Panc1 (cell line): ENCODE results near the gene CDH16. TPM values are rescaled to one million over a fixed set of nuclear protein-coding genes. Genes with fewer than 3 reads are reported as not detected.

Experiments
- ATAC-seq: fragments of 200-7000 bp; cut with Tn5 transposase; 2 replicates; pipeline ENCODE4 v1.9.1; 2020; ENCODE audit warnings: mild to moderate bottlenecking, moderate library complexity
- BruUV-seq: library from RNA; stranded (reverse); fragments of 400-500 nt; replicated peaks from 2 replicates; lab custom pipeline; 2021; lab: Mats Ljungman, UMichigan
- CTCF ChIA-PET: fragments of 300-600 bp; sonication (Branson Sonifier 250); formaldehyde crosslinking; loops from one replicate; lab custom pipeline; 2022; ENCODE audit warnings: antibody characterized with exemption; lab: Charles Lee
- POLR2A ChIA-PET: fragments of 300-600 bp; sonication (Branson Sonifier 250); formaldehyde crosslinking; loops from one replicate; lab custom pipeline; 2022; ENCODE audit warnings: antibody characterized with exemption; lab: Charles Lee
- DNase-seq: peaks from one replicate; pipeline ENCODE4 v3.0.0-alpha.2; 2010; ENCODE audit warnings: low read depth, low spot score
- H3K27ac ChIP-seq: 2 replicates; pipeline ENCODE4 v1.5.1; 2011; ENCODE audit warnings: mild to moderate bottlenecking, low read length, inconsistent platforms
- H3K27me3 ChIP-seq: fragments of 200-500 bp; sonication (Bioruptor generic); 2 replicates; pipeline ENCODE4 v1.6.0; 2014; ENCODE audit warnings: low read length, inconsistent platforms; ENCODE audit not compliant: control insufficient read depth, insufficient read depth
- H3K36me3 ChIP-seq: fragments of 200-500 bp; sonication (Bioruptor generic); 2 replicates; pipeline ENCODE4 v1.5.1; 2014; ENCODE audit warnings: inconsistent platforms, mild to moderate bottlenecking, low read length, moderate library complexity; ENCODE audit not compliant: control insufficient read depth, insufficient read depth
- H3K4me1 ChIP-seq: 2 replicates; pipeline ENCODE4 v1.5.1; 2011; ENCODE audit warnings: inconsistent platforms, mild to moderate bottlenecking, low read length, moderate library complexity; ENCODE audit not compliant: control insufficient read depth, insufficient read depth
- H3K4me3 ChIP-seq, 2 experiments: 2 replicates each; pipeline ENCODE4 v1.5.1; 2011 to 2012; ENCODE audit warnings: low read depth in 2 of 2, low read length in 2 of 2, mild to moderate bottlenecking in 2 of 2, inconsistent platforms in 1 of 2, moderate library complexity in 1 of 2
- H3K9me3 ChIP-seq: fragments of 200-500 bp; sonication (Bioruptor generic); 2 replicates; pipeline ENCODE4 v1.5.1; 2014; ENCODE audit warnings: low read depth, mild to moderate bottlenecking, inconsistent platforms, low read length, moderate library complexity; ENCODE audit not compliant: control insufficient read depth, insufficient read depth
- POLR2AphosphoS5 ChIP-seq: IDR thresholded peaks from 2 replicates; pipeline ENCODE4 v1.6.1; 2012; ENCODE audit warnings: mild to moderate bottlenecking, low read depth, low read length, moderate library complexity
- REST ChIP-seq, 2 experiments: IDR thresholded peaks; 2 replicates each; pipeline ENCODE4 v1.6.1; 2011 to 2012; ENCODE audit warnings: low read depth in 2 of 2, control low read depth in 1 of 2, low read length in 1 of 2, mild to moderate bottlenecking in 1 of 2, moderate library complexity in 1 of 2; ENCODE audit not compliant: insufficient read depth in 1 of 2
- SIN3A ChIP-seq: IDR thresholded peaks from 2 replicates; pipeline ENCODE4 v1.6.1; 2012; ENCODE audit warnings: low read depth, mild to moderate bottlenecking, low read length, moderate library complexity, borderline replicate concordance; ENCODE audit not compliant: insufficient read depth
- TCF7L2 ChIP-seq: IDR thresholded peaks from 2 replicates; pipeline ENCODE4 v1.6.1; 2011; ENCODE audit warnings: mild to moderate bottlenecking, low read depth, low read length, inconsistent platforms
- in situ Hi-C: cut with HindIII; loops from 2 replicates; pipeline ENCODE4 v1.10.0; 2016; ENCODE audit warnings: low sequenced_read_pairs, low pct_unique_long_range_greater_than_20kb
- intact Hi-C: fragments of 100-400 bp; cut with micrococcal nuclease; formaldehyde crosslinking; loops from one replicate; pipeline ENCODE4 v1.10.0; 2022; ENCODE audit not compliant: unreplicated experiment
- total RNA-seq: library from RNA; stranded (reverse); gene quantifications from one replicate; pipeline ENCODE4 v1.2.1, GENCODE V29; 2021; ENCODE audit not compliant: unreplicated experiment
- TF ChIP-seq, protein P1 (sequence below): fragments of 450-650 bp; IDR thresholded peaks from 2 replicates; pipeline ENCODE4 v1.5.1; 2017; ENCODE audit warnings: mild to moderate bottlenecking

Gene CDH16
- total RNA-seq, 1 experiment from 2014 or later = not detected

- ChIA-PET CTCF (interaction anchor here (0.5 to 0.9 kb wide), 3 partner anchors 12 to 331 kb away, joined by 3 to 6 read pairs (median 3); no protein-coding TSS in a partner anchor), POLR2A (no interaction called here)
- no peak for DNase-seq
- intact Hi-C loops (loop anchor here (10.0 kb wide), 1 partner anchor 231 kb away; the partner anchor contains the start of gene MATCAP1), in situ Hi-C loops (no loop called here)
- BruUV-seq = no TSS peak
- no peaks in the 10 kb centered on the region for H3K27me3 ChIP-seq
- no peaks in the 10 kb centered on the region for H3K36me3 ChIP-seq
- H3K9me3 ChIP-seq = no peaks in the 10 kb centered on the region
- peak; percentile 92 for ATAC-seq
- no peak overlapping the region for H3K27ac ChIP-seq
- no peak overlapping the region for H3K4me3 ChIP-seq
- TF ChIP-seq, protein P1, sequence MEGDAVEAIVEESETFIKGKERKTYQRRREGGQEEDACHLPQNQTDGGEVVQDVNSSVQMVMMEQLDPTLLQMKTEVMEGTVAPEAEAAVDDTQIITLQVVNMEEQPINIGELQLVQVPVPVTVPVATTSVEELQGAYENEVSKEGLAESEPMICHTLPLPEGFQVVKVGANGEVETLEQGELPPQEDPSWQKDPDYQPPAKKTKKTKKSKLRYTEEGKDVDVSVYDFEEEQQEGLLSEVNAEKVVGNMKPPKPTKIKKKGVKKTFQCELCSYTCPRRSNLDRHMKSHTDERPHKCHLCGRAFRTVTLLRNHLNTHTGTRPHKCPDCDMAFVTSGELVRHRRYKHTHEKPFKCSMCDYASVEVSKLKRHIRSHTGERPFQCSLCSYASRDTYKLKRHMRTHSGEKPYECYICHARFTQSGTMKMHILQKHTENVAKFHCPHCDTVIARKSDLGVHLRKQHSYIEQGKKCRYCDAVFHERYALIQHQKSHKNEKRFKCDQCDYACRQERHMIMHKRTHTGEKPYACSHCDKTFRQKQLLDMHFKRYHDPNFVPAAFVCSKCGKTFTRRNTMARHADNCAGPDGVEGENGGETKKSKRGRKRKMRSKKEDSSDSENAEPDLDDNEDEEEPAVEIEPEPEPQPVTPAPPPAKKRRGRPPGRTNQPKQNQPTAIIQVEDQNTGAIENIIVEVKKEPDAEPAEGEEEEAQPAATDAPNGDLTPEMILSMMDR = peak; percentile 81
- no peak for TF ChIP-seq POLR2AphosphoS5
- peaks cover 7% of the 10 kb centered on the region for H3K4me1 ChIP-seq
These were observed 35.5 kb upstream of the CDH16 start for GRCh38 chr16:66954097-66954659.

GRCh38 chr16:66953462-66954096, 34.9 kb upstream of the CDH16 start:
- ChIA-PET POLR2A (no interaction called here), CTCF (interaction anchor here (0.5 to 0.9 kb wide), 3 partner anchors 13 to 332 kb away, joined by 3 to 6 read pairs (median 3); no protein-coding TSS in a partner anchor)
- H3K27me3 ChIP-seq = no peaks in the 10 kb centered on the region
- no peaks in the 10 kb centered on the region for H3K9me3 ChIP-seq
- no peak overlapping the region for H3K4me3 ChIP-seq
- TF ChIP-seq TCF7L2 (no peak), REST (IDR thresholded peaks at IDR 0.05; ENCODE audit: insufficient read depth in 1 of 2, low read depth in 2 of 2, low read length in 1 of 2) (no peak), POLR2AphosphoS5 (no peak), SIN3A (no peak)
- H3K36me3 ChIP-seq = no peaks in the 10 kb centered on the region
- no TSS peak for BruUV-seq
- intact Hi-C loops = loop anchor here (10.0 kb wide), 1 partner anchor 231 kb away; the partner anchor contains the start of gene MATCAP1
- DNase-seq = no peak
- peak; percentile 20; the same call in 1 of the 2 replicates for ATAC-seq
- in situ Hi-C loops = no loop called here
- H3K4me1 ChIP-seq = peaks cover 7% of the 10 kb centered on the region
- no peak overlapping the region for H3K27ac ChIP-seq
